ENCODE data around the gene AQP2.

AQP2 gene

GRCh38 chr12:49920241-49920914 is 30.2 kb upstream of the AQP2 start:
- no peak for DNase-seq (ENCODE audit: low read depth)

GRCh38 chr12:49920915-49921286 is 29.6 kb upstream of the AQP2 start:
- DNase-seq (ENCODE audit: low read depth): no peak

- no peak for DNase-seq (ENCODE audit: low read depth)
These were observed 29.2 kb upstream of the AQP2 start for GRCh38 chr12:49921299-49921698.

GRCh38 chr12:49921936-49922335 is 28.6 kb upstream of the AQP2 start:
- no peak for DNase-seq (ENCODE audit: low read depth)

GRCh38 chr12:49922349-49923034 is 28.0 kb upstream of the AQP2 start:
- DNase-seq (ENCODE audit: low read depth): no peak

- DNase-seq (ENCODE audit: low read depth): no peak
These were observed 27.4 kb upstream of the AQP2 start for GRCh38 chr12:49923035-49923644.

GRCh38 chr12:49923880-49924556 is 26.5 kb upstream of the AQP2 start:
- no peak for DNase-seq (ENCODE audit: low read depth)

- DNase-seq (ENCODE audit: low read depth): no peak
These were observed 25.8 kb upstream of the AQP2 start for GRCh38 chr12:49924628-49925246.

- no peak for DNase-seq (ENCODE audit: low read depth)
These were observed 24.9 kb upstream of the AQP2 start for GRCh38 chr12:49925433-49926204.

GRCh38 chr12:49928471-49928870 is 22.1 kb upstream of the AQP2 start:
- no peak for DNase-seq (ENCODE audit: low read depth)

GRCh38 chr12:49929581-49929980 is 21.0 kb upstream of the AQP2 start:
- DNase-seq (ENCODE audit: low read depth): no peak

GRCh38 chr12:49930515-49931288 is 19.8 kb upstream of the AQP2 start:
- DNase-seq (ENCODE audit: low read depth): no peak

- no peak for DNase-seq (ENCODE audit: low read depth)
These were observed 18.5 kb upstream of the AQP2 start for GRCh38 chr12:49932023-49932422.

- no peak for DNase-seq (ENCODE audit: low read depth)
These were observed 17.9 kb upstream of the AQP2 start for GRCh38 chr12:49932533-49933130.

- DNase-seq (ENCODE audit: low read depth): no peak
These were observed 16.7 kb upstream of the AQP2 start for GRCh38 chr12:49933796-49934195.

GRCh38 chr12:49934505-49934904 is 16.0 kb upstream of the AQP2 start:
- no peak for DNase-seq (ENCODE audit: low read depth)

GRCh38 chr12:49936925-49937324 is 13.6 kb upstream of the AQP2 start:
- DNase-seq (ENCODE audit: low read depth): no peak

GRCh38 chr12:49937639-49938300 is 12.8 kb upstream of the AQP2 start:
- no peak for DNase-seq (ENCODE audit: low read depth)

- no peak for DNase-seq (ENCODE audit: low read depth)
These were observed 11.2 kb upstream of the AQP2 start for GRCh38 chr12:49939307-49939706.

GRCh38 chr12:49939707-49940106 is 10.8 kb upstream of the AQP2 start:
- no peak for DNase-seq (ENCODE audit: low read depth)
